ENCODE results near the gene SRMS. TPM values are rescaled to one million over a fixed set of nuclear protein-coding genes. Genes with fewer than 3 reads are reported as not detected.

SRMS gene
- total RNA-seq, 4 donors from 2014 or later: not detected

GRCh38 chr20:63577317-63577894, 29.9 kb upstream of the SRMS start:
- TF ChIP-seq CTCF (IDR thresholded peaks at IDR 0.05): no peak
- no peak for DNase-seq (ENCODE audit: low spot score)
- no peak for ATAC-seq (ENCODE audit: low FRiP score)

GRCh38 chr20:63576311-63576710, 28.8 kb upstream of the SRMS start:
- DNase-seq (ENCODE audit: low spot score): no peak
- TF ChIP-seq CTCF (IDR thresholded peaks at IDR 0.05): no peak
- no peak for ATAC-seq (ENCODE audit: low FRiP score)

- no peak for TF ChIP-seq CTCF (IDR thresholded peaks at IDR 0.05)
- ATAC-seq (ENCODE audit: low FRiP score): no peak
- no peak for DNase-seq (ENCODE audit: low spot score)
Observed at GRCh38 chr20:63574829-63575743, 27.5 kb upstream of the SRMS start.

- no peak for TF ChIP-seq CTCF (IDR thresholded peaks at IDR 0.05)
- DNase-seq (ENCODE audit: low spot score) (no peak), ATAC-seq (ENCODE audit: low FRiP score) (peak; percentile 77)
Observed at GRCh38 chr20:63574156-63574828, 26.7 kb upstream of the SRMS start, which contains the start of gene HELZ2. Gene HELZ2, minus strand, starts transcription at chr20:63574239. Its CDS starts 1,854 bp downstream, at chr20:63572385.

GRCh38 chr20:63573647-63574131, 26.1 kb upstream of the SRMS start:
- DNase-seq (ENCODE audit: low spot score) (no peak), ATAC-seq (ENCODE audit: low FRiP score) (peak; percentile 30)
- no peak for TF ChIP-seq CTCF (IDR thresholded peaks at IDR 0.05)

GRCh38 chr20:63572788-63573646, 25.5 kb upstream of the SRMS start:
- no peak for TF ChIP-seq CTCF (IDR thresholded peaks at IDR 0.05)
- ATAC-seq (ENCODE audit: low FRiP score): no peak

More at GRCh38 chr20:63572788-63573646, 25.5 kb upstream of the SRMS start:
- no peak for DNase-seq (ENCODE audit: low spot score)

Data from omental fat pad (tissue), 4 donors.